Measurements from ENCODE around the gene PPP1CB.

The PPP1CB gene

GRCh38 chr2:28754321-28754720 is 2.7 kb downstream of the PPP1CB start:
- peak overlapping the region; percentile 88; the same call in 1 of the 2 replicates for H3K4me3 ChIP-seq (replicated peaks; ENCODE audit: low read depth, low read length)
- TF ChIP-seq, protein P1, sequence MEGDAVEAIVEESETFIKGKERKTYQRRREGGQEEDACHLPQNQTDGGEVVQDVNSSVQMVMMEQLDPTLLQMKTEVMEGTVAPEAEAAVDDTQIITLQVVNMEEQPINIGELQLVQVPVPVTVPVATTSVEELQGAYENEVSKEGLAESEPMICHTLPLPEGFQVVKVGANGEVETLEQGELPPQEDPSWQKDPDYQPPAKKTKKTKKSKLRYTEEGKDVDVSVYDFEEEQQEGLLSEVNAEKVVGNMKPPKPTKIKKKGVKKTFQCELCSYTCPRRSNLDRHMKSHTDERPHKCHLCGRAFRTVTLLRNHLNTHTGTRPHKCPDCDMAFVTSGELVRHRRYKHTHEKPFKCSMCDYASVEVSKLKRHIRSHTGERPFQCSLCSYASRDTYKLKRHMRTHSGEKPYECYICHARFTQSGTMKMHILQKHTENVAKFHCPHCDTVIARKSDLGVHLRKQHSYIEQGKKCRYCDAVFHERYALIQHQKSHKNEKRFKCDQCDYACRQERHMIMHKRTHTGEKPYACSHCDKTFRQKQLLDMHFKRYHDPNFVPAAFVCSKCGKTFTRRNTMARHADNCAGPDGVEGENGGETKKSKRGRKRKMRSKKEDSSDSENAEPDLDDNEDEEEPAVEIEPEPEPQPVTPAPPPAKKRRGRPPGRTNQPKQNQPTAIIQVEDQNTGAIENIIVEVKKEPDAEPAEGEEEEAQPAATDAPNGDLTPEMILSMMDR (IDR thresholded peaks at IDR 0.05; ENCODE audit: low read depth, low read length, missing control alignments): no peak
- DNase-seq (ENCODE audit: extremely low read depth, low read depth): no peak

DNA sequence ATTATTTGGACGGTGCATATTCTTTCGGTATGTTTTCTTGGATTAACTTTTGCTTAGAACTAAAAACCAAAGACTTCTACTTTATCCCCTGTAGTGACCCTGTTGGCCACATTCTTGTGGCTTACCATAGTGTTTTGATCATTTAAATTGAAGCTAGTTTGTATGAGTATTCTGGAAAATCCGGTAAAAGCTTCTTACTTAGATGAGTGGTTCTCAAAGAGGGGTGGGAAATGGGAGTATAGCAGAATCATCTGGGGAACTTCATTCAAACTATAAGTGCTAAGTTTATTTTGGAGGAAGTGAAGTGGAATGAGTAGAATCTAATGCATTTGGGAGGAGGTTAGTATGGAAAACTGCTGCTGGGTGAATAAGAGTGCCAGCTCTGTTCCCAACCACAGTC is 3.8 kb downstream of the PPP1CB start:
- TF ChIP-seq, protein P1 (IDR thresholded peaks at IDR 0.05; ENCODE audit: low read depth, low read length, missing control alignments): no peak
- DNase-seq (ENCODE audit: extremely low read depth, low read depth): no peak
- H3K4me3 ChIP-seq (replicated peaks; ENCODE audit: low read depth, low read length): no peak overlapping the region

- no peak overlapping the region for H3K4me3 ChIP-seq (replicated peaks; ENCODE audit: low read depth, low read length)
- TF ChIP-seq, protein P1 (IDR thresholded peaks at IDR 0.05; ENCODE audit: low read depth, low read length, missing control alignments): no peak
- DNase-seq (ENCODE audit: extremely low read depth, low read depth): no peak
Measured at GRCh38 chr2:28758459-28758858, 6.8 kb downstream of the PPP1CB start.

- TF ChIP-seq, protein P1 (IDR thresholded peaks at IDR 0.05; ENCODE audit: low read depth, low read length, missing control alignments): no peak
- no peak for DNase-seq (ENCODE audit: extremely low read depth, low read depth)
- H3K4me3 ChIP-seq (replicated peaks; ENCODE audit: low read depth, low read length): no peak overlapping the region
Measured at GRCh38 chr2:28761420-28761819, 9.8 kb downstream of the PPP1CB start.

DNA sequence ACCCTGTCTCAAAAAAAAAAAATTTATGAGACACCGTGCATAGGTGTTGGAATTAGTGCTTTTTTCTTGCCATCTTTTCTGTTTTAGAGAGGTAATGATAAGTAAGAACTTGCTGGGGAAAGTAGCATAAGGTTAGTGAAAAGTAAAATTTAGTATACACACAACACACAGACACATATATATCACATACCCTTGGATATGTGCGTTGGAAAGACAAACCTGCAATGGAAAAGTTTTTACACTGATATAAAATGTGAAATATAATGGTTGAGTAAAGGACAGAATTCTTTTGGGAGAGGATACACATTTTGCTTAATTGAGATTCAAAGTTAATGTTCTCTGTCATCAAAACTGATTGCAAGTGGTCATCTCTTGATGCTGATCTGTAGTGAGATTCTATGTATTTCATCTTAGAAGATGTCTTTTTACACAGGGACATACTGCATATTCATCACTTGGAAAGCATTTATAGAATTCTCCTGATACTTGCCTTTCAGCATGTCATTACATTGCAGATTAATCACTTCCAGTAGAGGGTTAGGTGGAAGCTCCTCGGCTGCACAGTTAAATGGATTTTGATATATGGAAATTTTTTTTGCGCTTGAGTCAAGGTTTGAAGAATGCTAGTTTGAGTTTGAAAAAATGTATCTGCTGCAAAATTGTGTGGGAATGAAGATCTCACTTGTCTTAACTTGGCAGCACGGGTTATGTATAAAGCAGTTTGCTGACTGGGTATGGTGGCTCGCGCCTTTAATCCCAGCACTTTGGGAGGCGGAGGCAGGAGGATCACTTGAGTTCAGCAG is 13.5 kb downstream of the PPP1CB start:
- no peak overlapping the region for H3K4me3 ChIP-seq (replicated peaks; ENCODE audit: low read depth, low read length)
- DNase-seq (ENCODE audit: extremely low read depth, low read depth): no peak
- TF ChIP-seq, protein P1 (IDR thresholded peaks at IDR 0.05; ENCODE audit: low read depth, low read length, missing control alignments): no peak

GRCh38 chr2:28766070-28766469 is 14.4 kb downstream of the PPP1CB start:
- H3K4me3 ChIP-seq (replicated peaks; ENCODE audit: low read depth, low read length): no peak overlapping the region
- TF ChIP-seq, protein P1 (IDR thresholded peaks at IDR 0.05; ENCODE audit: low read depth, low read length, missing control alignments): no peak
- no peak for DNase-seq (ENCODE audit: extremely low read depth, low read depth)
